Memory B cell (primary cell): ENCODE results near the gene RHOT1.
"Not testable (repeated sequence)": the region's sequence is repeated elsewhere in the genome, so short reads cannot be mapped to it uniquely, and the experiment has no call there.

Experiments used
- ATAC-seq: fragments of 150-1000 bp; cut with Tn5 transposase; 2 replicates; pipeline ENCODE4 v1.10.0; 2021; ENCODE audit warnings: low read depth, mild to moderate bottlenecking, moderate library complexity
- DNase-seq, 2 donors: peaks; one replicate each; pipeline ENCODE4 v3.0.0; 2022; ENCODE audit warnings: low spot score in 2 of 2
- H3K27ac Mint-ChIP-seq: one replicate; pipeline ENCODE4 v1.8.0; 2022; ENCODE audit warnings: mild to moderate bottlenecking, moderate library complexity, mixed read lengths
- H3K27me3 Mint-ChIP-seq: one replicate; pipeline ENCODE4 v1.8.0; 2022; ENCODE audit warnings: mixed read lengths
- H3K36me3 Mint-ChIP-seq: one replicate; pipeline ENCODE4 v1.8.0; 2022; ENCODE audit warnings: mild to moderate bottlenecking, mixed read lengths
- H3K4me1 Mint-ChIP-seq: one replicate; pipeline ENCODE4 v1.8.0; 2022; ENCODE audit warnings: mixed read lengths
- H3K4me3 Mint-ChIP-seq: one replicate; pipeline ENCODE4 v1.8.0; 2022; ENCODE audit warnings: mild to moderate bottlenecking, moderate library complexity, mixed read lengths
- H3K9me3 Mint-ChIP-seq: one replicate; pipeline ENCODE4 v1.8.0; 2022; ENCODE audit warnings: mixed read lengths

The RHOT1 gene

DNA sequence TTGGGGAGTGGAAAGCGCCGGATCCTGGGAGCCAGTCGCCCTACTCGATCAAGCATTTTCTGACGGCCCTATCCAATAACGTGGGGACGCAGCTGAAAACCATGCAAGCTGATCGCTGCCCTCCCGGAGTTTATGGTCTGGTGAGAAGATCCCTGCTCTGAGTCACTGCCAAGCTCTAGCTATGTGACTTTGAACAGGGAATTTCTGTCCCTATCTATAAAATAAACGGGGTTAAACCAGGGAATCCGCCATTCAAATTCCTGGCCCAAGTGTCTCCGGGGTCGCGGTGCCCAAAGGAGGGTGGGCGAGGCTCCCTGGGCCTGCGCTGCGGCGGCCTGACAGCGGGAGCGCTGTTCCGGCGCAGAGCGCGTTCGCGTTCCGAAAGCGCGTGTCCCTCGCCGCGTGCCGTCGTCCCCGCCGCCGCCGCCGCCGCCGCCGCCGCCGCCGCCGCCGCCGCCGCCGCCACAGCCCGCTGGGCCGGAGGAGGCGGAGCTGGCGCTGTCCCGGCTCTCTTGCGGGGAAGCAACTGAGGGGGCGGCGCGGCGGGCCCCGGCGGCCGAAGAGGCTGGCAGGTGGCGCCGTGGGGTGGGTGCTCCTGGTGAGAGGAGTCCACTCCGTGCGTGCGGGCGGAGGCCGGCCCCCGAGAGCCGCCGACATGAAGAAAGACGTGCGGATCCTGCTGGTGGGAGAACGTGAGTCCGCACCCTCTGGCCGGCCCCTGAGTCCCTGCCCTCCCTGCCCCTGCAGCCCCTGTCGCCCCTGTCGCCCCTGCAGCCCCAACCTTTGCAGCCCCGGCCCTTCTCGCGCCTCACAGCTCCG is at the start of gene RHOT1:
TSS of gene RHOT1 (plus strand) at position 465 of the 819 bp plus-strand sequence. CDS start at position 656, 191 bp downstream.
- peaks cover 8% of the 10 kb centered on the region for H3K4me1 Mint-ChIP-seq
- no peaks in the 10 kb centered on the region for H3K27me3 Mint-ChIP-seq
- ATAC-seq (peak; percentile 82), DNase-seq (peak; percentile 72 to 81)
- no peaks in the 10 kb centered on the region for H3K9me3 Mint-ChIP-seq
- H3K27ac Mint-ChIP-seq: peak within 1 kb of the TSS; percentile 94
- H3K36me3 Mint-ChIP-seq: peaks cover 4% of the 10 kb centered on the region
- peak within 1 kb of the TSS; percentile 99 for H3K4me3 Mint-ChIP-seq

DNA sequence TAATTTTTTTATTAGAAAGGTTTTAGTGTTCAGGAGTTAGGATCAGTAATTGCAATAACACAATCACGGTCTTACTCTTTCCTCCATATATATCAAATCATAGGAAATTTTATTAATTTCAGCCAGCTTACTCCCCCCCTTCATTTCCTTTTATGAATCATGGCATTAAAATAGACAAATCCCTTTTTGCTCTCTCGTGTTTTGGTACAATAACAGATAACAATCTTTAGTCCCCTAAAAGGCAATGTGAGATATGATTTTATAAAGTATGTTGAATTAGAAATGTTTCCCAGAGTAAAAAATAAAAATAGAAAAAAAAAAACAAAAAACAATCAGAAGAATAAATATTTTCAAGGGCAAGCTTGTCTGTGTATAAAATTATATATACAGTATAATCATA is 42.6 kb upstream of the RHOT1 start:
- H3K4me1 Mint-ChIP-seq: peaks cover 4% of the 10 kb centered on the region
- H3K27ac Mint-ChIP-seq: no peak overlapping the region
- peaks cover 4% of the 10 kb centered on the region for H3K27me3 Mint-ChIP-seq
- H3K9me3 Mint-ChIP-seq: no peaks in the 10 kb centered on the region
- ATAC-seq (no peak), DNase-seq (no peak)
- H3K36me3 Mint-ChIP-seq: no peaks in the 10 kb centered on the region
- H3K4me3 Mint-ChIP-seq: no peak overlapping the region

- H3K27me3 Mint-ChIP-seq, ATAC-seq, H3K9me3 Mint-ChIP-seq, H3K4me3 Mint-ChIP-seq, H3K4me1 Mint-ChIP-seq, H3K27ac Mint-ChIP-seq, H3K36me3 Mint-ChIP-seq, DNase-seq: not testable (repeated sequence)
Measured at GRCh38 chr17:32100323-32100722, 42.0 kb upstream of the RHOT1 start.

DNA sequence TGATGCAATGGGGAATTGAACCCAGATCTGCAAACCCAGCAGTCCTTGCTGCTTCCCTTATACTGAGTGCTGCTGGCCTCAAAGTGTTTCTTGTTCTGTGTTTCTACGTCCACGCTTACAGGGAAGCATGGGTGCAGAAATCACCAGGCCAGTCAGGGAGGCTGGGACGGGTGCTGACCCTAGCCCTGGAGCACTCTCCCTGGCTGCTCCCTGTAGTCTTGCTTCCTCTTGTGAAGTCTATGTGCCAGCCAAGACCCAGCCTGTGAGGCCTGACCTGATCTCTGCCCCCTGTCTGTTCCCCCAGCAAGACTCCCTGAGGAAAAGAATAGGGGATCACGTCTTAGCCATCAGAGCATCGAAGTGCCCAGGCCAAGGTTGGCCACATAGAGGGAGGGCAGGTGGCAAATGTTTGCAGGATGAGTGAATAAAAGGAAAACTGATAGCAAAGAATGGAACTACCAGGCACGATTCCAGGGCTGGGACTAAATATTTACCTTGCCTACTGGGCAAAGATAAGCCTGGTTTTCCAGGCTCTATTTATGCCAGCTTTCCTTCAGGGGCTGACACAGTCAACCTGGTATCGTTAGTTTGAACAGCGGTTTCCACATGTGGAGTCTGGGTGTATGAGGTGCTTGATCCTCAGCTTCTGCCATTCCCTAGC is 41.2 kb upstream of the RHOT1 start:
- ATAC-seq (no peak), DNase-seq (no peak)
- H3K27ac Mint-ChIP-seq: no peak overlapping the region
- H3K36me3 Mint-ChIP-seq: no peaks in the 10 kb centered on the region
- H3K9me3 Mint-ChIP-seq: no peaks in the 10 kb centered on the region
- peaks cover 4% of the 10 kb centered on the region for H3K27me3 Mint-ChIP-seq
- peaks cover 4% of the 10 kb centered on the region for H3K4me1 Mint-ChIP-seq
- no peak overlapping the region for H3K4me3 Mint-ChIP-seq

DNA sequence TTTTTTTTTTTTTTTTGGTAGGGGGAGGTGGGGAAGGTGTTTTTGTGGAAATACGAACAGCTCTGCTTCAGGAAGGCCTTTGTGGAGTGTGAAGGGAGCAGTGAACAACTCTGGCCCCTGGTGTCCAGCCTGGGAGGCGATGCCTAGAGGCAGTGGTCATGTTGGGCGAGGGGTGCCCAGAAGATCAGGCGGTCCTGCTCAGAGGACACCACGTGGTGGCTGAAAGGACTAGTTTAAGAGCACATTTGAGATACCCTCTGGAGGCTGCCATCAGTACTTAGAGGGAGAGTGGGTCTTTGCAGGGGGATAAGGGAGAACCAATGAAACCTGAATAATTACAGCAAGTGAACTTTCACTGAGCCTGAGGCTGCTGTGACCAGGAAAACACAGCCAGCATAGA is 40.1 kb upstream of the RHOT1 start:
- ATAC-seq (no peak), DNase-seq (no peak)
- Mint-ChIP-seq H3K36me3 (no peaks in the 10 kb centered on the region), H3K27ac (no peak overlapping the region), H3K4me3 (no peak overlapping the region), H3K9me3 (no peaks in the 10 kb centered on the region), H3K4me1 (no peaks in the 10 kb centered on the region), H3K27me3 (peaks cover 7% of the 10 kb centered on the region)

DNA sequence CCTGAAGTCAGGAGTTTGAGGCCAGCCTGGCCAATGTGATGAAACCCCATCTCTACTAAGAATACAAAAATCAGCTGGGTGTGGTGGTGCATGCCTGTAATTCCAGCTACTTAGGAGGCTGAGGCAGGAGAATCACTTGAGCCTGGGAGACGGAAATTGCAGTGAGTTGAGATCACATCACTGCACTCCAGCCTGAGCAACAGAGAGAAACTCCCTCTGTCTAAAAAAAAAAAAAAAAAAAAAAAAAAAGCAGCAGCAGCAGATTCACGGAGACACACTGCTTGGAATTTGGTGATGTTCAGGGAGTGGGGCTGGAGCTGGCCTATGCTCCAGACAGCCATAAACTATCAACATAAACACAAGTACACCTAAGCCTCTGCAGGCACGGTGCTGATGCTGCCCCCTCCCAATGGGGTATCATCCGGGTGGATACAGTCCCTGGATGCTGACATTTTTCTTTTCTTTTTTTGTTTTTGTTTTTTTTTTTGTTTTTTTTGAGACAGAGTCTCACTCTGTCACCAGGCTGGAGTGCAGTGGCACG is 39.6 kb upstream of the RHOT1 start:
- DNase-seq: no peak
- ATAC-seq: no peak
- H3K4me3 Mint-ChIP-seq: no peak overlapping the region
- H3K27ac Mint-ChIP-seq: no peak overlapping the region
- H3K9me3 Mint-ChIP-seq: no peaks in the 10 kb centered on the region
- H3K36me3 Mint-ChIP-seq: no peaks in the 10 kb centered on the region
- peaks cover 7% of the 10 kb centered on the region for H3K27me3 Mint-ChIP-seq
- no peaks in the 10 kb centered on the region for H3K4me1 Mint-ChIP-seq

GRCh38 chr17:32103476-32104113 is 38.7 kb upstream of the RHOT1 start:
- H3K4me1 Mint-ChIP-seq: no peaks in the 10 kb centered on the region
- ATAC-seq (no peak), DNase-seq (no peak)
- H3K27ac Mint-ChIP-seq: peak overlapping the region; percentile 3
- H3K9me3 Mint-ChIP-seq: no peaks in the 10 kb centered on the region
- H3K4me3 Mint-ChIP-seq: no peak overlapping the region
- H3K36me3 Mint-ChIP-seq: no peaks in the 10 kb centered on the region
- H3K27me3 Mint-ChIP-seq: peaks cover 7% of the 10 kb centered on the region

DNA sequence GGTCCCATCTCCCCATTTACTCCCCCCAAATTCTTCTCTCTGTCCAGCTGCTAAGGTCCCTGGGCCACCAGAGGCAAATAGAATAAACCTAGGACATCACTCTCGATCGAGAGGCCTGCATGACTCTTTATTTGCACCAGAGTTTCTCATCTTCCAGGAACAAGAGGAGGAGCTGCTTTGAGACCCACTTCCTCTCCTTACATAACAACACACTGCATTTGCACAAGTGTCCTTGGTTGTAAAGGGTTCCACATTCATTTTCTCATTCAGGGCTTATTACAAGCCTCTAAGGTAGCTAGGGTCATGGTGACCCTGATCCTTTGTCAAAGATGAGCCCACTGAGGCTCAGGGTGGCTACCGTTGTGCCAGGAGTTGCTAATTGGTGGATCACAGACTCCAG is 38.1 kb upstream of the RHOT1 start:
- no peaks in the 10 kb centered on the region for H3K4me1 Mint-ChIP-seq
- peak overlapping the region; percentile 3 for H3K27ac Mint-ChIP-seq
- H3K27me3 Mint-ChIP-seq: peaks cover 7% of the 10 kb centered on the region
- DNase-seq: no peak
- no peak overlapping the region for H3K4me3 Mint-ChIP-seq
- no peaks in the 10 kb centered on the region for H3K36me3 Mint-ChIP-seq
- no peaks in the 10 kb centered on the region for H3K9me3 Mint-ChIP-seq
- no peak for ATAC-seq

DNA sequence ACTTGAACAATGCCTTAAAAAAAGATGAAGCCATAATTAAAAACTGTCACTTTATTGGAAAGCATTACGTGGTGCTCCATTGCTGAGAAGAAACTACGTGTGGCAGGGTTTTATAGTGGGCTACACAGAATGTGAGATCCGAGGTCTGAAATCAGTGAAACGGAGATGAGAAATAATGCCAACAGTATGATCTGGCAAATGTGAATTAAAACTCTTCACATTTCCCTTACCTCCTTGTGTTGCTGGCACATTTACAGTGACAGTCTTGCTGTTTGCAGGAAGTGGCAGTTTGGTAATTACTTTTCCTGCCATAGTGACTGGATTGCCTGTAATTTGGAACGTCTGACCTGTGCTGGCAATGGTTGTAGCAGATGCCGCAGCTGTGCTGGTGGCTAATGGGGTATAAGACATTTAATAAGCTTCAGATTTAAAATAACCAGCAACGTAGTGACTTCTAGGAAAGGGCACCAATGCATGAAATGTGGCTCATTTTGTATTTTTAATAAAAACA is 35.8 kb upstream of the RHOT1 start:
- H3K27me3 Mint-ChIP-seq, H3K9me3 Mint-ChIP-seq, H3K36me3 Mint-ChIP-seq, DNase-seq, H3K4me1 Mint-ChIP-seq, H3K27ac Mint-ChIP-seq, ATAC-seq: not testable (repeated sequence)
- peak overlapping the region; percentile 14 for H3K4me3 Mint-ChIP-seq

DNA sequence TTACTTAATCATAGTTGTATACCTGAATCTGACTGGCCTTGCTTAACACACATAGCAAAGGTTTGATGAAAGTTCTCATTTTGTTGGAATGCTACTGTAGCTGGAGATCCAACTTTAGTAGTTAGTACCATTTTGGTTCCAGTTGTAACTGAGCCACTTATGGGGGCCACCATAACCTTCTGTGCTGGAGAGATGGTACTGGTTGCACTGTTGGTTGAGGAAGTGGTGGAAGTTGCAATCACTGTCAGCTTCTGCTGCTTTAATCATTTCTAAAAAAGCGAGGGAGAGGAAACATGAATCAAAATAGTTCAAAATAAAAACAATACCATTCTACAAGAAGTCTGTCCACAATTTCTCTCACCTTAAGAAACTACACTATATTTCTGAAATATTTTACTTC is 35.1 kb upstream of the RHOT1 start:
- not testable (repeated sequence) for H3K4me1 Mint-ChIP-seq, H3K36me3 Mint-ChIP-seq, H3K27me3 Mint-ChIP-seq, H3K4me3 Mint-ChIP-seq, H3K27ac Mint-ChIP-seq, H3K9me3 Mint-ChIP-seq, DNase-seq, ATAC-seq

- no peaks in the 10 kb centered on the region for H3K4me1 Mint-ChIP-seq
Measured at GRCh38 chr17:32110596-32110995, 31.7 kb upstream of the RHOT1 start.

GRCh38 chr17:32111141-32111771 is 31.0 kb upstream of the RHOT1 start:
- Mint-ChIP-seq H3K27me3 (peaks cover 6% of the 10 kb centered on the region), H3K4me1 (no peaks in the 10 kb centered on the region), H3K36me3 (no peaks in the 10 kb centered on the region), H3K4me3 (no peak overlapping the region), H3K27ac (no peak overlapping the region), H3K9me3 (no peaks in the 10 kb centered on the region)
- DNase-seq (no peak), ATAC-seq (peak; percentile 60)

More at GRCh38 chr17:32110596-32110995, 31.7 kb upstream of the RHOT1 start:
- H3K9me3 Mint-ChIP-seq: no peaks in the 10 kb centered on the region
- H3K4me3 Mint-ChIP-seq: no peak overlapping the region
- ATAC-seq (no peak), DNase-seq (no peak)
- peaks cover 4% of the 10 kb centered on the region for H3K27me3 Mint-ChIP-seq
- H3K36me3 Mint-ChIP-seq: no peaks in the 10 kb centered on the region
- H3K27ac Mint-ChIP-seq: no peak overlapping the region

DNA sequence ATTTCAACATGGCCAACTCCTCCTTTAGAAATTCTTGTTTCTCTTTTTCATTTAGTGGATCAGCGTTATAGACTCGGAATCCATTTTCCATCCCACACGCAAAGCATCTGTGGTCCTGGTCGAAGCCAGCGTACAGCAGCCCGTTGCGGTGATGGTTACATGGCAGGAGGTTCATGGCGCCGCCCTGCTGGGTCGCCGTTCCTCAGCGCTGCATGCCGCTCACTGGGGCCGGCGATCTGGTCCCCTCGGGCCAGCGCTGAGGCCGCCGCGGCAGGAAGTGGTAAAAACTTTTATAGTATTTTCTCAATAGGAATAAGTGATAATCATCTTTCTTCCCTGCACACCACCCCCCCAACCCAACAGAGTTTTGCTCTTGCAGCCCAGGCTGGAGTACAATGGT is 29.9 kb upstream of the RHOT1 start:
- H3K36me3 Mint-ChIP-seq: no peaks in the 10 kb centered on the region
- H3K27me3 Mint-ChIP-seq: peaks cover 2% of the 10 kb centered on the region
- ATAC-seq (no peak), DNase-seq (no peak)
- no peaks in the 10 kb centered on the region for H3K4me1 Mint-ChIP-seq
- H3K4me3 Mint-ChIP-seq: no peak overlapping the region
- H3K9me3 Mint-ChIP-seq: no peaks in the 10 kb centered on the region
- no peak overlapping the region for H3K27ac Mint-ChIP-seq

GRCh38 chr17:32114536-32114935 is 27.8 kb upstream of the RHOT1 start:
- Mint-ChIP-seq H3K4me1 (no peaks in the 10 kb centered on the region), H3K9me3 (no peaks in the 10 kb centered on the region), H3K4me3 (no peak overlapping the region), H3K36me3 (no peaks in the 10 kb centered on the region), H3K27ac (no peak overlapping the region), H3K27me3 (peaks cover 5% of the 10 kb centered on the region)
- ATAC-seq (no peak), DNase-seq (no peak)
